Ishikawa (cell line): Measurements from ENCODE around the gene BPHL.

Source experiments
- CEBPB ChIP-seq: IDR thresholded peaks from 2 replicates; pipeline ENCODE4 v1.6.1; 2012
- CREB1 ChIP-seq: IDR thresholded peaks from 2 replicates; pipeline ENCODE4 v1.6.1; 2012; ENCODE audit warnings: low read depth
- EGR1 ChIP-seq: IDR thresholded peaks from 2 replicates; pipeline ENCODE4 v1.6.1; 2012
- EP300 ChIP-seq: IDR thresholded peaks from 2 replicates; pipeline ENCODE4 v1.6.1; 2012; ENCODE audit warnings: borderline replicate concordance
- FOXM1 ChIP-seq: IDR thresholded peaks from 2 replicates; pipeline ENCODE4 v1.6.1; 2012; ENCODE audit warnings: low read depth, borderline replicate concordance
- NFIC ChIP-seq: IDR thresholded peaks from 2 replicates; pipeline ENCODE4 v1.6.1; 2012
- RAD21 ChIP-seq: IDR thresholded peaks from 2 replicates; pipeline ENCODE4 v1.6.1; 2012; ENCODE audit warnings: low read depth
- REST ChIP-seq: IDR thresholded peaks from 2 replicates; pipeline ENCODE4 v1.6.1; 2012; ENCODE audit warnings: low read depth, mild to moderate bottlenecking
- TAF1 ChIP-seq: IDR thresholded peaks from 2 replicates; pipeline ENCODE4 v1.6.1; 2012; ENCODE audit warnings: low read depth, mild to moderate bottlenecking
- TCF12 ChIP-seq: IDR thresholded peaks from 2 replicates; pipeline ENCODE4 v1.6.1; 2012; ENCODE audit warnings: low read depth
- TEAD4 ChIP-seq: IDR thresholded peaks from 2 replicates; pipeline ENCODE4 v1.6.1; 2012
- YY1 ChIP-seq: IDR thresholded peaks from 2 replicates; pipeline ENCODE4 v1.6.1; 2012; ENCODE audit warnings: low read depth
- ZBTB7A ChIP-seq: IDR thresholded peaks from 2 replicates; pipeline ENCODE4 v1.6.1; 2012; ENCODE audit warnings: low read depth
- TF ChIP-seq, protein P1 (sequence below): IDR thresholded peaks from 2 replicates; pipeline ENCODE4 v1.6.1; 2012
- TF ChIP-seq, protein P2 (sequence below): IDR thresholded peaks from 2 replicates; pipeline ENCODE4 v1.6.1; 2012

BPHL gene

DNA sequence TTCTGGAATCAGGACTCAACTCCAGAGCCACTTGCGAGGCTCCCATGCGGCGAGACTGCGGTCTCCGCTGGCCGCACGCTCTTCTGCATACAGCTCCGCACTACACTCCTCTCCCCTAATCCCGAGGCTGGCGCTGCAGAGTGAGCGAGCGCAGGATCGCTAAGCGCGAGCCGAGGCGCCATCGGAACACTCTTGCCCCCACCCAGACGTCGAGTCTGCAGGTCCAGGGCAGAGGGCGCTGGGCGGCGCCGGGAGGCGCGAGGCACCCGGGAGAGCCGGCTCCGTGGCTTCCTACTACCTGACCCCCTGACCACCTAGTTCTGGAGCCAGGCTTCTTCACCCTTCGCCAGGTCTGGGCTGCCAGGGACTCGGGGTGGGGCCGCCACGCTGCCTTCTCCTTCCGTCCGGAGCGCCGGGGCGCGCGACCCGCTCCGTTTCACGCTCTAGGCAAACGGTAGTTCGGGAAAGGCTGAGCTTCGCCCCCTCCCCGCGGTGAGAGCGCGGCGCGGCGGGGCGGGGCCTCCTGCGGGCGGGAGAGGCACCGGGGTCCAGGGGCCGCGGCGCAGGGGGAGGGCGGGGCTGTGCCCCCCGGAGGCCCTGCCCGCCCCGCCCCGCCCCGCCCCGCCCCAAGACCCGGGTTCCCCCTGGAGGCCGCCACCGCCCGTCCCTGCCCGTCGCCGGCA is 44.2 kb downstream of the BPHL start:
- TF ChIP-seq EP300 = no peak
- no peak for TF ChIP-seq CEBPB
- TF ChIP-seq, protein P1, sequence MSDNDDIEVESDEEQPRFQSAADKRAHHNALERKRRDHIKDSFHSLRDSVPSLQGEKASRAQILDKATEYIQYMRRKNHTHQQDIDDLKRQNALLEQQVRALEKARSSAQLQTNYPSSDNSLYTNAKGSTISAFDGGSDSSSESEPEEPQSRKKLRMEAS = peak; percentile 82
- peak; percentile 39; the same call in 1 of the 2 replicates for TF ChIP-seq TAF1
- TF ChIP-seq ZBTB7A = peak; percentile 83; the same call in 1 of the 2 replicates

DNA sequence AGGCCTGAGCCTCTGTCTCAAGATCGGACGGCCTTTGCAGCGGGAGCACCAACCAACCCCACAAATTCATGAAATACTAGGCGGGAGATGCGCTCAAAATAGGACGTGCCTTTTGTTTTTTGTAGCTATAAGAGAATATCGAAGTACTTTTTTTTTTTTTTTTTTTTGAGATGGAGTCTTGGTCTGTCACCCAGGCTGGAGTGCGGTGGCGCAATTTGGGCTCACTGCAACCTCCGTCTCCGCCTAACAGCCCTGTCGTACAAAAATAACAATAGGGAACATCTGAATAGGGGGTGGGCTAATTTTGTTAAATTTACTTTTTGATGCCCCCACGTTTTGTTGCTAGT is 44.7 kb downstream of the BPHL start:
- TF ChIP-seq CEBPB (peak; percentile 40; the same call in 1 of the 2 replicates), REST (no peak), YY1 (no peak), EP300 (no peak), TEAD4 (no peak), CREB1 (no peak), EGR1 (no peak), NFIC (no peak), FOXM1 (no peak), TAF1 (0 out of 2 replicates have a peak, but pooled peaks have one; percentile 2), TCF12 (no peak), ZBTB7A (no peak), RAD21 (no peak)
- TF ChIP-seq, protein P1 = no peak

DNA sequence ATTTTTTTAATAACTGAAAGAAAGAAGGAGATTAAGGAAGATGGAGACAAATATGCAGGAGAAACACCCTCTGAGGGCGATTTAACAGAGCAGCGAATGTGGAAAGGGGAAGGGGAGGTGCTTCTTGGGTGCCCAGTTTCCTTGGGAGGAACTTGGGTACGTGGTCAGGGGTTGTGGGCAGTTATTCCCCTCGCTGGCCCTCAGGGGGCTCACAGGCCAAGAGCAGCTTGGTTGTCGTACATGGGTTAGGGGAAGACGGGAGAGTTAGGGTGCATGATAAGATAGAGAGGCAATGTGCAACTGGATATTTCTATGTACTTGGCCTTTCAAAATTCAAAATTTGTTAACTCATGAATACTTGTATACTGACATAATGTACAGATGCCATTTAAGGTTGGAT is 45.9 kb downstream of the BPHL start:
- TF ChIP-seq TAF1 = no peak
- TF ChIP-seq FOXM1 = no peak
- TF ChIP-seq, protein P2, sequence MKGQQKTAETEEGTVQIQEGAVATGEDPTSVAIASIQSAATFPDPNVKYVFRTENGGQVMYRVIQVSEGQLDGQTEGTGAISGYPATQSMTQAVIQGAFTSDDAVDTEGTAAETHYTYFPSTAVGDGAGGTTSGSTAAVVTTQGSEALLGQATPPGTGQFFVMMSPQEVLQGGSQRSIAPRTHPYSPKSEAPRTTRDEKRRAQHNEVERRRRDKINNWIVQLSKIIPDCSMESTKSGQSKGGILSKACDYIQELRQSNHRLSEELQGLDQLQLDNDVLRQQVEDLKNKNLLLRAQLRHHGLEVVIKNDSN = no peak
- no peak for TF ChIP-seq NFIC
- TF ChIP-seq ZBTB7A = no peak
- TF ChIP-seq EP300 = no peak
- no peak for TF ChIP-seq YY1
- no peak for TF ChIP-seq CREB1
- TF ChIP-seq RAD21 = no peak
- TF ChIP-seq TCF12 = no peak
- TF ChIP-seq REST = no peak
- no peak for TF ChIP-seq CEBPB
- TF ChIP-seq TEAD4 = no peak
- TF ChIP-seq EGR1 = no peak

- TF ChIP-seq, protein P1 = no peak
- TF ChIP-seq ZBTB7A (no peak), EGR1 (no peak), TEAD4 (no peak), FOXM1 (no peak), TAF1 (no peak), YY1 (no peak), REST (no peak), CEBPB (no peak)
These were observed 47.4 kb downstream of the BPHL start for GRCh38 chr6:3165631-3166534.
